Mesothelial cell of epicardium (in vitro differentiated cells): ENCODE data around the gene LRG1. TPM values are rescaled to one million over a fixed set of nuclear protein-coding genes. Genes with fewer than 3 reads are reported as not detected.

Experiments
- DNase-seq, 2 experiments: peaks; one replicate each; pipeline ENCODE4 v3.0.0; 2021; ENCODE audit warnings: low spot score in 2 of 2; ENCODE audit not compliant: unreplicated experiment in 2 of 2
- H3K27ac Mint-ChIP-seq: 2 replicates; pipeline ENCODE4 v1.8.0; 2021; ENCODE audit warnings: mixed read lengths
- H3K27me3 Mint-ChIP-seq: 2 replicates; pipeline ENCODE4 v1.8.0; 2021; ENCODE audit warnings: low read depth, mixed read lengths
- H3K36me3 Mint-ChIP-seq: 2 replicates; pipeline ENCODE4 v1.8.0; 2021; ENCODE audit warnings: mixed read lengths
- H3K4me1 Mint-ChIP-seq: 2 replicates; pipeline ENCODE4 v1.8.0; 2021; ENCODE audit warnings: mixed read lengths
- H3K4me3 Mint-ChIP-seq: 2 replicates; pipeline ENCODE4 v1.8.0; 2021; ENCODE audit warnings: mild to moderate bottlenecking, moderate library complexity, mixed read lengths
- H3K9me3 Mint-ChIP-seq: 2 replicates; pipeline ENCODE4 v1.8.0; 2021; ENCODE audit warnings: mixed read lengths
- CTCF ChIP-seq: fragments of 200-600 bp; sonication (generic); IDR thresholded peaks from one replicate; pipeline ENCODE4 v1.5.0; 2021; ENCODE audit warnings: antibody characterized with exemption; ENCODE audit not compliant: unreplicated experiment
- total RNA-seq: library from RNA; stranded (reverse); gene quantifications from 3 replicates; pipeline ENCODE4 v1.2.1, GENCODE V29; 2021

Gene LRG1
- total RNA-seq, 1 donor from 2014 or later, result 0.16 TPM

DNA sequence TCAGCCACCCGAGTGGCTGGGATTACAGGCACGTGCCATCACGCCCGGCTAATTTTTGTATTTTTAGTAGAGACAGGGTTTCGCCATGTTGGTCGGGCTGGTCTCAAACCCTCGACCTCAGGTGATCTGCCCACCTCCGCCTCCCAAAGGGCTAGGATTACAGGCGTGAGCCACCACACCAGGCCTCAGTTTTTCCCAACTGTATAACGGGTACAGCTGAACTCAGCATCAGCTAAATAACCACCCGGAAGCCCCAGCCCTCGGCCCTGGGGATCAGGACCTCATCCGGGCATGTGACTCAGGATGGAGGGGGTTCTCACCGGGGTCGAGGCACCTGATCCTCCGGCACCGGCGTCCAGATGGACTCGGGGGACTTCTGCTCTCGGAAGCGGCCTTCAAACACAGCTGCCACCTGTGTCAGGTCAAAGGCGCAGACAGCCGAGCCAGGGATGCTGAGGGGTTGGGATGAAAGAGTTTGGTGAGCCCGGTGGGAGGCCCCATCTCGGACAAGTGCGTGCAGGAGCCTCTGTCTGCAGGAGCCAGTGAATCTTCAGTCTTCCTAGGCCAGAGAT, 10.7 kb upstream of the LRG1 start:
- Mint-ChIP-seq H3K27ac (no peak overlapping the region), H3K36me3 (peaks cover 7% of the 10 kb centered on the region), H3K4me3 (no peak overlapping the region), H3K9me3 (peaks cover 4% of the 10 kb centered on the region), H3K27me3 (no peaks in the 10 kb centered on the region), H3K4me1 (no peaks in the 10 kb centered on the region)
- DNase-seq, result no peak
- no peak for TF ChIP-seq CTCF

GRCh38 chr19:4550018-4550417, 10.2 kb upstream of the LRG1 start:
- Mint-ChIP-seq H3K4me1 (no peaks in the 10 kb centered on the region), H3K27ac (no peak overlapping the region), H3K36me3 (peaks cover 7% of the 10 kb centered on the region), H3K9me3 (peaks cover 4% of the 10 kb centered on the region), H3K4me3 (no peak overlapping the region), H3K27me3 (no peaks in the 10 kb centered on the region)
- DNase-seq, result no peak
- no peak for TF ChIP-seq CTCF

DNA sequence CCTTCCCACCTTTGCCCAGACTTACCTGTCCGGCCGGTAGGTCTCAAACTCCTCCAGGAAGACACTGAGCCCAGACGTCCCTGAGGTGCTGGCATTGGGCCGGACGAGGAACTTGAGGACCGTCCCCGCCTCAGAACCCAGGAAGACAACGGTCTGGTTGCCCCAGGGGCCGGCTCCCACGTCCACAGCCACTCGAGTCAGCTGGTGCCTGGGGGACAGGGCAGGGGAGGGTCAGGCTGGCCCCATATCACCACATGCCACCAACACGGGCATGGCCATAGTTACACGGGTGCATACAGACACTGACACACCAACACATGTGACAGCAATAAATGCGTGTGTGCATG, 8.4 kb upstream of the LRG1 start:
- Mint-ChIP-seq H3K9me3 (peaks cover 4% of the 10 kb centered on the region), H3K27ac (no peak overlapping the region), H3K4me1 (no peaks in the 10 kb centered on the region), H3K36me3 (peaks cover 7% of the 10 kb centered on the region), H3K4me3 (no peak overlapping the region), H3K27me3 (no peaks in the 10 kb centered on the region)
- no peak for DNase-seq
- TF ChIP-seq CTCF, result no peak

DNA sequence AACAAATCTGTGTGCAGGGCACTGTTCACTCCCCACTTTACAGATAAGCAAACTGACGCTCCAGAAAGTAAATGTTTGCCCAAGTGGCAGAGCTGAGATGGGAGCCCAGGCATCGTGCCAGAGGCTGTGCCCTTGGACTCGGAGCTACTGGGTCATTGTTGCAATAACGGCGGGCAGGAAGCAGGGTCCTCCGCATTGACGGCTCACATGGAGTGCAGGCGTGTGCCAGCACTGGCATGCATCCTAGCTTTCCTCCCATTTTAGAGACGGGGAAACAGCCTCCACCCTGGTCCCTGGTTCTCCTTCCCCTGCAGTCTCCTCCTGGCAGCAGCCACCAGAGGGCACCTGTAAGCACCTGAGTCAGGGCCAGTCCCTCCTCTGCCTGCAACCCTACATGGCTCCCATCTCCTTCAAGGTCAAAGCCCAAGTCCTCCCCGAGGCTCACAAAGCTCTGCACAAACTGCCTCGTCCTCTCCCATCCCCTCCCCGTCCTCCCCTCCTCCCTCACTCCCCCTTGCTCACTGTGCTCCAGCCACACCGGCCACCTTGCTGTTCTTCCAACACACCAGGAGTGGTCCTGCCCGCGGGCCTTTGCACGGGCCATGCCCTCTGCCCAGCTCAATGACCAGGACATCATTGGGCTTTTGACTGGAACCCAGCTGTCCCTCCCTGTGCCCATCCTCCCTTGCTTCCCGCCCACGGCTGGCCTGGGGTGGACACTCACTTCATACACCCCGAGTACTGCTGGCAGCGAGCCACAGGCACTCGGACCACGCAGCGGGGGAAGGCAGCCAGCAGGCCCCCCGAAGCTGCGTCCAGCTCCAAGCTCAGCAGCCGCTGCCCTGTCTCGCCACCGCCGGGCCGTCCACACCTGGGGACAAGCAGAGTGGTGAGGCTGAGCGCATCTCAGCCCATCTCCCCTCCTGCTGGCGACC, 7.7 kb upstream of the LRG1 start:
- H3K4me1 Mint-ChIP-seq, result no peaks in the 10 kb centered on the region
- TF ChIP-seq CTCF, result no peak
- H3K4me3 Mint-ChIP-seq, result no peak overlapping the region
- no peak for DNase-seq
- H3K9me3 Mint-ChIP-seq, result no peaks in the 10 kb centered on the region
- H3K27me3 Mint-ChIP-seq, result no peaks in the 10 kb centered on the region
- H3K27ac Mint-ChIP-seq, result no peak overlapping the region
- H3K36me3 Mint-ChIP-seq, result peaks cover 3% of the 10 kb centered on the region

GRCh38 chr19:4543842-4544647, 4.2 kb upstream of the LRG1 start:
- H3K4me3 Mint-ChIP-seq, result no peak overlapping the region
- no peak for TF ChIP-seq CTCF
- H3K4me1 Mint-ChIP-seq, result no peaks in the 10 kb centered on the region
- H3K27me3 Mint-ChIP-seq, result no peaks in the 10 kb centered on the region
- no peak overlapping the region for H3K27ac Mint-ChIP-seq
- H3K9me3 Mint-ChIP-seq, result no peaks in the 10 kb centered on the region
- no peaks in the 10 kb centered on the region for H3K36me3 Mint-ChIP-seq
- DNase-seq, result no peak
